K562 (cell line): ENCODE results near the gene TMEM141. TPM values are rescaled to one million over a fixed set of nuclear protein-coding genes. Genes with fewer than 3 reads are reported as not detected.

Source experiments
- EGR1 ChIP-seq: fragments of 450-650 bp; conservative IDR thresholded peaks from 2 replicates; pipeline ENCODE4 v1.6.1; 2017; ENCODE audit warnings: mild to moderate bottlenecking
- RBM14 ChIP-seq: fragments of 200-400 bp; formaldehyde crosslinking; IDR thresholded peaks from 2 replicates; pipeline ENCODE4 v1.6.1; 2018; ENCODE audit warnings: low read depth, mild to moderate bottlenecking, low read length, moderate library complexity, borderline replicate concordance; ENCODE audit not compliant: insufficient read depth
- RBM22 ChIP-seq: fragments of 200-400 bp; formaldehyde crosslinking; IDR thresholded peaks from 2 replicates; pipeline ENCODE4 v1.6.1; 2018; ENCODE audit warnings: low read length, low read depth; ENCODE audit not compliant: poor library complexity, severe bottlenecking
- THRA ChIP-seq: fragments of 450-650 bp; IDR thresholded peaks from 2 replicates; pipeline ENCODE4 v1.6.1; 2017; ENCODE audit warnings: mild to moderate bottlenecking, moderate library complexity
- ZNF324 ChIP-seq: fragments of 250-450 bp; sonication (Bioruptor Pico); IDR thresholded peaks from 2 replicates; pipeline ENCODE4 v1.4.0; 2020; ENCODE audit warnings: mild to moderate bottlenecking
- polyA plus RNA-seq, 8 experiments: library from polyadenylated mRNA; depleted of rRNA in 4 of 8; stranded (reverse) in 5 of 8; unstranded in 3 of 8; fragments of >200 nt; fragmentation: Nextera tagmentation in 2 of 8; fragmentation: Illumina TruSeq in 1 of 8; extraction: Ambion mirVana in 2 of 8; extraction: Trizol in 1 of 8; gene quantifications; 2 replicates each; pipeline versions ENCODE4 v1.2.1 to v1.2.3, GENCODE V29; 2011 to 2014; ENCODE audit warnings: inconsistent platforms in 1 of 8, missing spikeins in 1 of 8
- total RNA-seq, 7 experiments: library from RNA; depleted of rRNA in 6 of 7; stranded (reverse); fragments of >200 nt in 6 of 7; fragmentation: Illumina TruSeq in 2 of 7; extraction: Trizol in 2 of 7; gene quantifications; 2 replicates each; pipeline versions ENCODE4 v1.2.1 to v1.2.3, GENCODE V29; 2011 to 2021; ENCODE audit warnings: low replicate concordance in 1 of 7
- TF ChIP-seq, protein P1 (sequence below): fragments of 450-650 bp; IDR thresholded peaks from 2 replicates; pipeline ENCODE4 v1.6.1; 2016; ENCODE audit warnings: borderline replicate concordance

The TMEM141 gene
- total and polyA plus RNA-seq, 9 of the 15 experiments (the other 6 are each of a cell fraction or from before 2014, with no cell fraction given): 21.5 to 123 (median 74.8) TPM

- TF ChIP-seq, protein P1, sequence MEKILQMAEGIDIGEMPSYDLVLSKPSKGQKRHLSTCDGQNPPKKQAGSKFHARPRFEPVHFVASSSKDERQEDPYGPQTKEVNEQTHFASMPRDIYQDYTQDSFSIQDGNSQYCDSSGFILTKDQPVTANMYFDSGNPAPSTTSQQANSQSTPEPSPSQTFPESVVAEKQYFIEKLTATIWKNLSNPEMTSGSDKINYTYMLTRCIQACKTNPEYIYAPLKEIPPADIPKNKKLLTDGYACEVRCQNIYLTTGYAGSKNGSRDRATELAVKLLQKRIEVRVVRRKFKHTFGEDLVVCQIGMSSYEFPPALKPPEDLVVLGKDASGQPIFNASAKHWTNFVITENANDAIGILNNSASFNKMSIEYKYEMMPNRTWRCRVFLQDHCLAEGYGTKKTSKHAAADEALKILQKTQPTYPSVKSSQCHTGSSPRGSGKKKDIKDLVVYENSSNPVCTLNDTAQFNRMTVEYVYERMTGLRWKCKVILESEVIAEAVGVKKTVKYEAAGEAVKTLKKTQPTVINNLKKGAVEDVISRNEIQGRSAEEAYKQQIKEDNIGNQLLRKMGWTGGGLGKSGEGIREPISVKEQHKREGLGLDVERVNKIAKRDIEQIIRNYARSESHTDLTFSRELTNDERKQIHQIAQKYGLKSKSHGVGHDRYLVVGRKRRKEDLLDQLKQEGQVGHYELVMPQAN: no peak
- TF ChIP-seq THRA: no peak
- no peak for TF ChIP-seq ZNF324 (CRISPR knock-in tag)
- TF ChIP-seq RBM22: peak; percentile 83
- TF ChIP-seq EGR1: peak; percentile 52
- no peak for TF ChIP-seq RBM14
Measured at GRCh38 chr9:136840877-136841645, 49.9 kb downstream of the TMEM141 start (continued).
